Adrenal gland (tissue), 5 donors: ENCODE results near the gene RASGEF1C.

Experiments used
- CTCF ChIP-seq, 6 experiments: fragments of 450-650 bp in 4 of 6; fragments of 200-600 bp in 2 of 6; sonication (generic) in 1 of 6; IDR thresholded peaks; 1 replicate in 5 of 6; 2 replicates in 1 of 6; pipeline versions ENCODE4 v1.5.1 to v1.8.0; 2016 to 2021; ENCODE audit warnings: antibody characterized with exemption in 6 of 6, mild to moderate bottlenecking in 2 of 6, moderate library complexity in 1 of 6
- POLR2A ChIP-seq, 2 donors: fragments of 450-650 bp; IDR thresholded peaks; one replicate each; pipeline ENCODE4 v1.6.1; 2017; ENCODE audit warnings: antibody characterized with exemption in 2 of 2, mild to moderate bottlenecking in 2 of 2, moderate library complexity in 1 of 2
- donor health status: DM: no; HTN: no; CAD: no.

GRCh38 chr5:180138214-180138975 is 70.6 kb downstream of the RASGEF1C start:
- no peak for TF ChIP-seq CTCF (IDR thresholded peaks at IDR 0.05)
- TF ChIP-seq POLR2A (IDR thresholded peaks at IDR 0.05) = no peak
